PFSK-1 (cell line): ENCODE data around the gene DIPK1C.

Source experiments
- FOXP2 ChIP-seq: optimal IDR thresholded peaks from 2 replicates; pipeline ENCODE3; 2011; ENCODE audit warnings: borderline replicate concordance, control low read depth, inconsistent platforms; ENCODE audit not compliant: insufficient read depth; ENCODE audit errors: extremely low read length, extremely low read depth
- TF ChIP-seq, protein P1 (sequence below), 2 experiments: IDR thresholded peaks; 2 replicates each; pipeline versions ENCODE4 v1.6.1 to v1.8.0; 2011 to 2012; ENCODE audit warnings: low read depth in 2 of 2, low read length in 2 of 2, control low read depth in 1 of 2, inconsistent platforms in 1 of 2, mild to moderate bottlenecking in 1 of 2, moderate library complexity in 1 of 2; ENCODE audit not compliant: insufficient read depth in 1 of 2

GRCh38 chr18:74479486-74480148 is 22.5 kb upstream of the DIPK1C start:
- TF ChIP-seq FOXP2, result no peak
- TF ChIP-seq, protein P1, sequence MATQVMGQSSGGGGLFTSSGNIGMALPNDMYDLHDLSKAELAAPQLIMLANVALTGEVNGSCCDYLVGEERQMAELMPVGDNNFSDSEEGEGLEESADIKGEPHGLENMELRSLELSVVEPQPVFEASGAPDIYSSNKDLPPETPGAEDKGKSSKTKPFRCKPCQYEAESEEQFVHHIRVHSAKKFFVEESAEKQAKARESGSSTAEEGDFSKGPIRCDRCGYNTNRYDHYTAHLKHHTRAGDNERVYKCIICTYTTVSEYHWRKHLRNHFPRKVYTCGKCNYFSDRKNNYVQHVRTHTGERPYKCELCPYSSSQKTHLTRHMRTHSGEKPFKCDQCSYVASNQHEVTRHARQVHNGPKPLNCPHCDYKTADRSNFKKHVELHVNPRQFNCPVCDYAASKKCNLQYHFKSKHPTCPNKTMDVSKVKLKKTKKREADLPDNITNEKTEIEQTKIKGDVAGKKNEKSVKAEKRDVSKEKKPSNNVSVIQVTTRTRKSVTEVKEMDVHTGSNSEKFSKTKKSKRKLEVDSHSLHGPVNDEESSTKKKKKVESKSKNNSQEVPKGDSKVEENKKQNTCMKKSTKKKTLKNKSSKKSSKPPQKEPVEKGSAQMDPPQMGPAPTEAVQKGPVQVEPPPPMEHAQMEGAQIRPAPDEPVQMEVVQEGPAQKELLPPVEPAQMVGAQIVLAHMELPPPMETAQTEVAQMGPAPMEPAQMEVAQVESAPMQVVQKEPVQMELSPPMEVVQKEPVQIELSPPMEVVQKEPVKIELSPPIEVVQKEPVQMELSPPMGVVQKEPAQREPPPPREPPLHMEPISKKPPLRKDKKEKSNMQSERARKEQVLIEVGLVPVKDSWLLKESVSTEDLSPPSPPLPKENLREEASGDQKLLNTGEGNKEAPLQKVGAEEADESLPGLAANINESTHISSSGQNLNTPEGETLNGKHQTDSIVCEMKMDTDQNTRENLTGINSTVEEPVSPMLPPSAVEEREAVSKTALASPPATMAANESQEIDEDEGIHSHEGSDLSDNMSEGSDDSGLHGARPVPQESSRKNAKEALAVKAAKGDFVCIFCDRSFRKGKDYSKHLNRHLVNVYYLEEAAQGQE (IDR thresholded peaks at IDR 0.05; ENCODE audit: insufficient read depth in 1 of 2, low read depth in 2 of 2, low read length in 2 of 2), result no peak
